Stimulated activated CD4-positive, alpha-beta T cell treated with anti-CD3 and anti-CD28 coated beads, Interleukin-12 subunit alpha, Interleukin-12 subunit beta, amount 100 ng/mL, for 4 hours (primary cell): Measurements from ENCODE around the gene SGK1.
"Not testable (repeated sequence)": the region's sequence is repeated elsewhere in the genome, so short reads cannot be mapped to it uniquely, and the experiment has no call there.

Experiments
- DNase-seq: peaks from one replicate; pipeline ENCODE4 v3.0.0-alpha.2; 2020

Gene SGK1

GRCh38 chr6:134249759-134250602 lies 67.9 kb downstream of the SGK1 start:
- DNase-seq: no peak

- no peak for DNase-seq
Measured at GRCh38 chr6:134249239-134249758, 68.6 kb downstream of the SGK1 start.

GRCh38 chr6:134247844-134248580 lies 69.9 kb downstream of the SGK1 start:
- DNase-seq: no peak

- DNase-seq: peak; percentile 39
Measured at GRCh38 chr6:134247231-134247833, 70.6 kb downstream of the SGK1 start.

GRCh38 chr6:134245706-134246105 lies 72.2 kb downstream of the SGK1 start:
- no peak for DNase-seq

- DNase-seq: no peak
Measured at GRCh38 chr6:134245041-134245440, 72.9 kb downstream of the SGK1 start.

GRCh38 chr6:134240665-134241431 lies 77.1 kb downstream of the SGK1 start:
- peak; percentile 62 for DNase-seq

GRCh38 chr6:134238960-134239795 lies 78.7 kb downstream of the SGK1 start:
- DNase-seq: no peak

GRCh38 chr6:134238006-134238405 lies 79.9 kb downstream of the SGK1 start:
- no peak for DNase-seq

- DNase-seq: peak; percentile 10
Measured at GRCh38 chr6:134235937-134236751, 81.8 kb downstream of the SGK1 start.

GRCh38 chr6:134235334-134235733 lies 82.6 kb downstream of the SGK1 start:
- not testable (repeated sequence) for DNase-seq

GRCh38 chr6:134233180-134233955 lies 84.5 kb downstream of the SGK1 start:
- DNase-seq: no peak

GRCh38 chr6:134230940-134231339 lies 87.0 kb downstream of the SGK1 start:
- no peak for DNase-seq

GRCh38 chr6:134230087-134230700 lies 87.7 kb downstream of the SGK1 start:
- no peak for DNase-seq

GRCh38 chr6:134229520-134229919 lies 88.4 kb downstream of the SGK1 start:
- no peak for DNase-seq

- no peak for DNase-seq
Measured at GRCh38 chr6:134223796-134224420, 94.0 kb downstream of the SGK1 start.

GRCh38 chr6:134221250-134221649 lies 96.7 kb downstream of the SGK1 start:
- no peak for DNase-seq

- DNase-seq: no peak
Measured at GRCh38 chr6:134217798-134218140, 100.1 kb downstream of the SGK1 start.
